Peyer's patch (tissue), 4 donors: ENCODE results near the gene GLRA1. TPM values are rescaled to one million over a fixed set of nuclear protein-coding genes. Genes with fewer than 3 reads are reported as not detected.

Experiments
- DNase-seq, 3 donors: peaks; one replicate each; pipeline ENCODE4 v3.0.0-alpha.2; 2017 to 2019
- H3K27ac ChIP-seq, 4 donors: fragments of 200-600 bp; sonication (generic); one replicate each; pipeline ENCODE4 v1.5.1; 2016 to 2019
- H3K27me3 ChIP-seq, 2 donors: fragments of 200-600 bp; sonication (generic); one replicate each; pipeline ENCODE4 v1.5.1; 2019
- H3K36me3 ChIP-seq, 3 donors: fragments of 200-600 bp; sonication (generic); one replicate each; pipeline ENCODE4 v1.5.1; 2016 to 2019
- H3K4me1 ChIP-seq, 4 donors: fragments of 200-600 bp; sonication (generic); one replicate each; pipeline ENCODE4 v1.5.1; 2016 to 2019
- H3K4me3 ChIP-seq, 4 donors: fragments of 200-600 bp; sonication (generic); 1 replicate in 3 of 4; 2 replicates in 1 of 4; pipeline ENCODE4 v1.5.1; 2016 to 2019; ENCODE audit warnings: mild to moderate bottlenecking in 1 of 4
- H3K9me3 ChIP-seq, 4 donors: fragments of 200-600 bp; sonication (generic); one replicate each; pipeline ENCODE4 v1.5.1; 2016 to 2019; ENCODE audit warnings: mild to moderate bottlenecking in 1 of 4
- CTCF ChIP-seq, 6 experiments: fragments of 450-650 bp in 4 of 6; fragments of 200-600 bp in 2 of 6; sonication (generic) in 1 of 6; IDR thresholded peaks; one replicate each; pipeline ENCODE4 v1.5.1; 2017 to 2019; ENCODE audit warnings: antibody characterized with exemption in 6 of 6, mild to moderate bottlenecking in 3 of 6, moderate library complexity in 1 of 6
- POLR2A ChIP-seq, 2 donors: fragments of 450-650 bp; IDR thresholded peaks; one replicate each; pipeline ENCODE4 v1.5.1; 2017; ENCODE audit warnings: antibody characterized with exemption in 2 of 2, mild to moderate bottlenecking in 2 of 2, moderate library complexity in 2 of 2
- total RNA-seq, 4 donors: library from RNA; depleted of rRNA; stranded (reverse); fragments of >200 nt; gene quantifications; one replicate each; pipeline ENCODE4 v1.1.0, GENCODE V29; 2016

GLRA1 gene
- total RNA-seq, 4 donors from 2014 or later, result not detected

- Histone ChIP-seq H3K27me3 (no peaks in the 10 kb centered on the region), H3K9me3 (no peaks in the 10 kb centered on the region), H3K4me3 (no peak overlapping the region), H3K27ac (no peak overlapping the region), H3K36me3 (peaks cover 0 to 36% (median 0%) of the 10 kb centered on the region in 3 donors), H3K4me1 (no peaks in the 10 kb centered on the region)
- no peak for TF ChIP-seq POLR2A (IDR thresholded peaks at IDR 0.05)
- TF ChIP-seq CTCF (IDR thresholded peaks at IDR 0.05), result no peak
- DNase-seq, result no peak
These were observed 112.9 kb downstream of the GLRA1 start for GRCh38 chr5:151811593-151812321.

GRCh38 chr5:151810897-151811296, 113.8 kb downstream of the GLRA1 start:
- peaks cover 0 to 38% (median 0%) of the 10 kb centered on the region in 3 donors for H3K36me3 ChIP-seq
- no peaks in the 10 kb centered on the region for H3K9me3 ChIP-seq
- DNase-seq, result no peak
- TF ChIP-seq POLR2A (IDR thresholded peaks at IDR 0.05), result no peak
- TF ChIP-seq CTCF (IDR thresholded peaks at IDR 0.05), result no peak
- no peak overlapping the region for H3K27ac ChIP-seq
- no peaks in the 10 kb centered on the region for H3K27me3 ChIP-seq
- no peak overlapping the region for H3K4me3 ChIP-seq
- H3K4me1 ChIP-seq, result no peaks in the 10 kb centered on the region

DNA sequence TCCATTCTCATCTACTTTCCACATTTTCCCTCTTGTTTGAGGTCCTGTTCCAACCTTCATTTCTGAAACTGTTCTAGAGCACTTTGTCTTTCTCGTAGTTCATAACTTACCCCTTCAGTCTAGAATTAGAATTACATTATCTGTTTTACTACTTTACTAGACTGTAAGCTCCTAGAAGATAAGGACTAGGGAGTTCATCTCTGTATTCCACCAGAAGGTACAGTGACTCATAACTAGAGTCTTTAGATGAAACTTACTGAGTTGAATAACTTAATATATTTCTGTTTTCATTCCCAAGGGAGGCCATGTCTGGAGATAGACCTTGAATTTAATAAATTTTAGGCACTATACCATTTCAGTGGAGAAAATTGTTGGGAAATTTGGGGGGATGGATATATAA, 114.2 kb downstream of the GLRA1 start:
- TF ChIP-seq POLR2A (IDR thresholded peaks at IDR 0.05), result no peak
- TF ChIP-seq CTCF (IDR thresholded peaks at IDR 0.05), result no peak
- H3K4me3 ChIP-seq, result no peak overlapping the region
- no peaks in the 10 kb centered on the region for H3K27me3 ChIP-seq
- H3K9me3 ChIP-seq, result no peaks in the 10 kb centered on the region
- no peaks in the 10 kb centered on the region for H3K4me1 ChIP-seq
- peaks cover 0 to 42% (median 0%) of the 10 kb centered on the region in 3 donors for H3K36me3 ChIP-seq
- no peak for DNase-seq
- H3K27ac ChIP-seq, result no peak overlapping the region

GRCh38 chr5:151808451-151809169, 116.0 kb downstream of the GLRA1 start:
- H3K27ac ChIP-seq, result no peak overlapping the region
- DNase-seq, result no peak
- no peaks in the 10 kb centered on the region for H3K9me3 ChIP-seq
- TF ChIP-seq POLR2A (IDR thresholded peaks at IDR 0.05) (no peak), CTCF (IDR thresholded peaks at IDR 0.05) (no peak)
- no peaks in the 10 kb centered on the region for H3K27me3 ChIP-seq
- peaks cover 0 to 60% (median 0%) of the 10 kb centered on the region in 3 donors for H3K36me3 ChIP-seq
- no peaks in the 10 kb centered on the region for H3K4me1 ChIP-seq
- no peak overlapping the region for H3K4me3 ChIP-seq

GRCh38 chr5:151805414-151806223, 119.0 kb downstream of the GLRA1 start:
- H3K9me3 ChIP-seq, result no peaks in the 10 kb centered on the region
- no peak overlapping the region for H3K4me3 ChIP-seq
- peaks cover 0 to 72% (median 0%) of the 10 kb centered on the region in 3 donors for H3K36me3 ChIP-seq
- H3K27me3 ChIP-seq, result no peaks in the 10 kb centered on the region
- DNase-seq, result no peak
- TF ChIP-seq POLR2A (IDR thresholded peaks at IDR 0.05) (no peak), CTCF (IDR thresholded peaks at IDR 0.05) (no peak)
- H3K4me1 ChIP-seq, result no peaks in the 10 kb centered on the region
- H3K27ac ChIP-seq, result no peak overlapping the region
